GM23338 (cell line): Measurements from ENCODE around the gene GPR55. TPM values are rescaled to one million over a fixed set of nuclear protein-coding genes. Genes with fewer than 3 reads are reported as not detected.

ENCODE experiments used
- ATAC-seq: fragments of 200-7000 bp; cut with Tn5 transposase; 3 replicates; pipeline ENCODE4 v1.9.1; 2020
- DNase-seq: peaks from one replicate; pipeline ENCODE4 v3.0.0-alpha.2; 2015; ENCODE audit warnings: low spot score
- H2AFZ ChIP-seq: fragments of 200-600 bp; sonication (generic); 2 replicates; pipeline ENCODE4 v1.8.0; 2016; ENCODE audit warnings: antibody characterized with exemption, mild to moderate bottlenecking, moderate library complexity
- H3F3A ChIP-seq: fragments of 200-600 bp; sonication (generic); replicated peaks from 2 replicates; pipeline ENCODE4 v1.8.0; 2017; ENCODE audit warnings: antibody characterized with exemption, mixed run types, low read depth
- H3K27ac ChIP-seq: fragments of 200-600 bp; sonication (generic); 2 replicates; pipeline ENCODE4 v1.6.1; 2016; ENCODE audit warnings: low read depth
- H3K27me3 ChIP-seq: fragments of 200-600 bp; sonication (generic); 2 replicates; pipeline ENCODE4 v1.8.0; 2016; ENCODE audit warnings: mild to moderate bottlenecking, mixed run types, moderate library complexity; ENCODE audit not compliant: insufficient read depth
- H3K36me3 ChIP-seq: fragments of 200-600 bp; sonication (generic); 2 replicates; pipeline ENCODE4 v1.8.0; 2016; ENCODE audit warnings: mild to moderate bottlenecking; ENCODE audit not compliant: insufficient read depth
- H3K4me1 ChIP-seq: fragments of 200-600 bp; sonication (generic); 2 replicates; pipeline ENCODE4 v1.8.0; 2016; ENCODE audit warnings: mild to moderate bottlenecking, moderate library complexity; ENCODE audit not compliant: insufficient read depth
- H3K4me2 ChIP-seq: fragments of 200-600 bp; sonication (generic); 2 replicates; pipeline ENCODE4 v1.7.1; 2017; ENCODE audit warnings: mixed run types
- H3K4me3 ChIP-seq: fragments of 200-600 bp; sonication (generic); 2 replicates; pipeline ENCODE4 v1.6.1; 2016; ENCODE audit warnings: mixed run types
- H3K79me2 ChIP-seq: fragments of 200-600 bp; sonication (generic); replicated peaks from 2 replicates; pipeline ENCODE4 v1.8.0; 2017; ENCODE audit warnings: mild to moderate bottlenecking; ENCODE audit not compliant: insufficient read depth
- H3K9me2 ChIP-seq: fragments of 200-600 bp; sonication (generic); 2 replicates; pipeline ENCODE4 v1.8.0; 2017; ENCODE audit not compliant: insufficient read depth
- H4K20me1 ChIP-seq: fragments of 200-600 bp; sonication (generic); replicated peaks from 2 replicates; pipeline ENCODE4 v1.8.0; 2017; ENCODE audit warnings: mild to moderate bottlenecking; ENCODE audit not compliant: insufficient read depth
- H3K27ac Mint-ChIP-seq: 2 replicates; pipeline ENCODE4 v1.8.0; 2020; ENCODE audit warnings: inconsistent platforms, mild to moderate bottlenecking, moderate library complexity, mixed read lengths
- H3K27me3 Mint-ChIP-seq: 3 replicates; pipeline ENCODE4 v1.8.0; 2022; ENCODE audit warnings: low read depth, mild to moderate bottlenecking, moderate library complexity, mixed read lengths, inconsistent platforms; ENCODE audit not compliant: insufficient read depth, poor library complexity
- H3K36me3 Mint-ChIP-seq: 3 replicates; pipeline ENCODE4 v1.8.0; 2021; ENCODE audit warnings: low read depth, mild to moderate bottlenecking, inconsistent platforms, moderate library complexity, mixed read lengths
- H3K4me1 Mint-ChIP-seq: 3 replicates; pipeline ENCODE4 v1.8.0; 2020; ENCODE audit warnings: mild to moderate bottlenecking, inconsistent platforms, mixed read lengths
- H3K4me3 Mint-ChIP-seq: 3 replicates; pipeline ENCODE4 v1.8.0; 2021; ENCODE audit warnings: moderate library complexity, mild to moderate bottlenecking, inconsistent platforms, mixed read lengths
- H3K9me3 Mint-ChIP-seq: 3 replicates; pipeline ENCODE4 v1.8.0; 2020; ENCODE audit warnings: moderate library complexity, mild to moderate bottlenecking, inconsistent platforms, mixed read lengths
- CREB1 ChIP-seq: fragments of 250-450 bp; sonication (Bioruptor Pico); IDR thresholded peaks from 2 replicates; pipeline ENCODE4 v1.5.0; 2020; ENCODE audit warnings: low read depth, mild to moderate bottlenecking, moderate library complexity
- CTCF ChIP-seq, 2 experiments: fragments of 200-600 bp in 1 of 2; sonication (generic) in 1 of 2; conservative IDR thresholded peaks; 2 replicates each; pipeline versions ENCODE4 v1.5.1 to v1.6.1; 2016 to 2017; ENCODE audit warnings: antibody characterized with exemption in 2 of 2, low read depth in 2 of 2, mild to moderate bottlenecking in 2 of 2, moderate library complexity in 1 of 2
- EZH2 ChIP-seq: fragments of 200-600 bp; sonication (generic); IDR thresholded peaks from one replicate; pipeline ENCODE4 v1.8.0; 2017; ENCODE audit warnings: antibody characterized with exemption, mild to moderate bottlenecking, low read depth; ENCODE audit not compliant: unreplicated experiment
- JUNB ChIP-seq: IDR thresholded peaks from one replicate; pipeline ENCODE4 v1.6.1; 2016; ENCODE audit warnings: antibody characterized with exemption; ENCODE audit not compliant: unreplicated experiment
- POLR2AphosphoS5 ChIP-seq: IDR thresholded peaks from 2 replicates; pipeline ENCODE4 v1.6.1; 2016; ENCODE audit warnings: antibody characterized with exemption, low read depth
- REST ChIP-seq: IDR thresholded peaks from one replicate; pipeline ENCODE4 v1.6.1; 2018; ENCODE audit warnings: antibody characterized with exemption; ENCODE audit not compliant: unreplicated experiment
- ZNF114 ChIP-seq: fragments of 250-450 bp; sonication (Bioruptor Pico); IDR thresholded peaks from 2 replicates; pipeline ENCODE4 v1.5.0; 2020; ENCODE audit warnings: mild to moderate bottlenecking, moderate library complexity
- ZNF331 ChIP-seq: fragments of 250-450 bp; sonication (Bioruptor Pico); IDR thresholded peaks from 2 replicates; pipeline ENCODE4 v1.5.0; 2020; ENCODE audit warnings: low read depth, mild to moderate bottlenecking, moderate library complexity
- ZNF462 ChIP-seq: fragments of 250-450 bp; sonication (Bioruptor Pico); IDR thresholded peaks from 2 replicates; pipeline ENCODE4 v1.5.0; 2020; ENCODE audit warnings: mild to moderate bottlenecking, moderate library complexity
- polyA plus RNA-seq: library from polyadenylated mRNA; unstranded; fragments of >200 nt; fragmentation: Nextera tagmentation; extraction: Ambion mirVana; gene quantifications from 2 replicates; pipeline ENCODE4 v1.2.1, GENCODE V29; 2016
- total RNA-seq: library from RNA; depleted of rRNA; stranded (reverse); fragments of >200 nt; shearing (Covaris generic); gene quantifications from 2 replicates; pipeline ENCODE4 v1.2.3, GENCODE V29; 2014

Gene GPR55
- total and polyA plus RNA-seq, 2 experiments from 2014 or later: not detected

GRCh38 chr2:230951396-230951795, 26.4 kb upstream of the GPR55 start:
- no peak for ATAC-seq
- TF ChIP-seq ZNF462: no peak
- Histone ChIP-seq H3K4me3 (no peak overlapping the region), H3K9me2 (no peaks in the 10 kb centered on the region), H2AFZ (no peak overlapping the region; the same call in 1 of the 2 replicates), H3K36me3 (no peaks in the 10 kb centered on the region), H4K20me1 (no peaks in the 10 kb centered on the region), H3K27ac (no peak overlapping the region), H3K4me2 (no peak overlapping the region), H3F3A (no peaks in the 10 kb centered on the region), H3K4me1 (no peaks in the 10 kb centered on the region; the same call in 1 of the 2 replicates), H3K79me2 (no peaks in the 10 kb centered on the region), H3K27me3 (no peaks in the 10 kb centered on the region)
- Mint-ChIP-seq H3K36me3 (no peaks in the 10 kb centered on the region; the same call in 2 of the 3 replicates), H3K27ac (no peak overlapping the region), H3K4me3 (no peak overlapping the region), H3K9me3 (no peaks in the 10 kb centered on the region), H3K27me3 (peaks cover 10% of the 10 kb centered on the region), H3K4me1 (no peaks in the 10 kb centered on the region)
- no peak for DNase-seq

- H2AFZ ChIP-seq: no peak overlapping the region; the same call in 1 of the 2 replicates
- H3K4me3 Mint-ChIP-seq: no peak overlapping the region
- no peak overlapping the region for H3K4me2 ChIP-seq
- DNase-seq: no peak
- no peak overlapping the region for H3K27ac Mint-ChIP-seq
- ATAC-seq: no peak
- no peak overlapping the region for H3K4me3 ChIP-seq
- no peaks in the 10 kb centered on the region for H3K79me2 ChIP-seq
- no peaks in the 10 kb centered on the region for H4K20me1 ChIP-seq
- no peaks in the 10 kb centered on the region for H3K9me2 ChIP-seq
- no peak overlapping the region for H3K27ac ChIP-seq
- no peaks in the 10 kb centered on the region for H3K27me3 ChIP-seq
- H3K4me1 Mint-ChIP-seq: no peaks in the 10 kb centered on the region
- H3K9me3 Mint-ChIP-seq: no peaks in the 10 kb centered on the region
- H3K4me1 ChIP-seq: no peaks in the 10 kb centered on the region; the same call in 1 of the 2 replicates
- H3F3A ChIP-seq: no peaks in the 10 kb centered on the region
- H3K36me3 Mint-ChIP-seq: no peaks in the 10 kb centered on the region; the same call in 2 of the 3 replicates
- H3K27me3 Mint-ChIP-seq: peaks cover 10% of the 10 kb centered on the region
- no peaks in the 10 kb centered on the region for H3K36me3 ChIP-seq
- TF ChIP-seq JUNB: no peak
- TF ChIP-seq ZNF114 (CRISPR knock-in tag): no peak
- no peak for TF ChIP-seq REST
- TF ChIP-seq CTCF (conservative IDR thresholded peaks at IDR 0.05; ENCODE audit: low read depth in 2 of 2): no peak
- TF ChIP-seq POLR2AphosphoS5: no peak
- no peak for TF ChIP-seq CREB1 (CRISPR knock-in tag)
- TF ChIP-seq EZH2: no peak
- no peak for TF ChIP-seq ZNF331 (CRISPR knock-in tag)
Observed at GRCh38 chr2:230950874-230951339, 25.9 kb upstream of the GPR55 start.
